HG02759 (cell line): ENCODE results near the gene ZCCHC2.

ENCODE experiments used
- ATAC-seq: cut with Tn5 transposase; IDR thresholded peaks from one replicate; pipeline ENCODE4 v1.9.1; 2021; ENCODE audit warnings: mild to moderate bottlenecking, moderate library complexity; ENCODE audit not compliant: unreplicated experiment

ZCCHC2 gene

DNA sequence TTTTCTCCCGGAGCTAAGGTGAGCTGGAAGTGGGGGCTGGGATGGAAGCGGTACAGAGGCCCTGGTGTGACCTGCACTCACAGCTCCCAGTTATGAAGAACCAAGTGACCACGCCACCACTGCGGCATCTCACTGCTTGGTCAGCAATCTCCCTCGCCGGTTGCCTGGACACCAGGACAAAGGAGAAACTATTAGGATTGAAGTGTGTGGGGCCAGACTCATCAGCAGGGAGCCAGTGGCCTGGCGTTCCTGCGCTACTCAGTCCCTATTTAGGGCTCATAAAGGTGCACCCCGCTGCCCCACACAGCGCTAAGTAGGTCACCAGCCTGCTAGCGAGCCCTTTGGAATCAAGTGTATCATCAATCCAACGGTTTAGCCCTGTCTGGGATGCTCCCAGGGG is 82.9 kb downstream of the ZCCHC2 start:
- no peak for ATAC-seq

DNA sequence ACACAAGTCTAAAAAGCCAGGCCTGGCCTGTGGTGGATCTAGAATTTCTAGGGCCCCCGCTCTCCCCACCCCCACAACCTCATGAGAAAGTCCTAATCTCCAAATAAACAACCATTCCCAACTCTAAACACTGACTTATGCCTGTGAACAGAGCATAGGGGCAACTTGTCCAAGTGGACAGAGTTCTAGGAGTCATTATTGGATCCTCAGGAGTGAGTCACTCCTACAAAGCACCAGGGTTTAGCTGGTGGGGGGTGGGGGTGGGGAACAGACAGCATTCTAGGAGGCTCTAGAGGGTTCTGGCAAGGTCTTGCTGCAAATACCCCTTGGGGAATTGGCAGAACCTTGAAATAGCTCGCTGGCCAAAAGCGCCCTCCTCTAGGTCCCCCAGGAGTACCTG is 83.3 kb downstream of the ZCCHC2 start:
- no peak for ATAC-seq

DNA sequence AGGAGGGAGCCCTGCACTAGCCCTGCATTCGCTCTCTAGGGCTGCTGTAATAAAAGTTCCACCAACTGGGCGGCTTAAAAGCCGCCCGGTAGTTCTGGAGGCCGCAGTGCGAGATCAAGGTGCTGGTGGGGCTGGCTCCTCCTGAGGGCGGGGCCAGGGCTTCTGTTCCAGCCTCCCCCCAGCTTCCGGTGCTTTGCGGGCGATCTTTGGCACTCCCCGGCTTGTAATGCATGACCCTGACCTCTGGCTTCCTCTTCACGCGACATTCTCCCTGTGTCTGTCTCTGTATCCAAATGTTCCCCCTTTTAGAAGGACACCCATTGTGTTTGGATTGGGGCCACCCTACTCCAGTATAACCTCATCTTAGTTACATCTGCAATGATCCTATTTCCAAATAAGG is 84.5 kb downstream of the ZCCHC2 start:
- no peak for ATAC-seq

DNA sequence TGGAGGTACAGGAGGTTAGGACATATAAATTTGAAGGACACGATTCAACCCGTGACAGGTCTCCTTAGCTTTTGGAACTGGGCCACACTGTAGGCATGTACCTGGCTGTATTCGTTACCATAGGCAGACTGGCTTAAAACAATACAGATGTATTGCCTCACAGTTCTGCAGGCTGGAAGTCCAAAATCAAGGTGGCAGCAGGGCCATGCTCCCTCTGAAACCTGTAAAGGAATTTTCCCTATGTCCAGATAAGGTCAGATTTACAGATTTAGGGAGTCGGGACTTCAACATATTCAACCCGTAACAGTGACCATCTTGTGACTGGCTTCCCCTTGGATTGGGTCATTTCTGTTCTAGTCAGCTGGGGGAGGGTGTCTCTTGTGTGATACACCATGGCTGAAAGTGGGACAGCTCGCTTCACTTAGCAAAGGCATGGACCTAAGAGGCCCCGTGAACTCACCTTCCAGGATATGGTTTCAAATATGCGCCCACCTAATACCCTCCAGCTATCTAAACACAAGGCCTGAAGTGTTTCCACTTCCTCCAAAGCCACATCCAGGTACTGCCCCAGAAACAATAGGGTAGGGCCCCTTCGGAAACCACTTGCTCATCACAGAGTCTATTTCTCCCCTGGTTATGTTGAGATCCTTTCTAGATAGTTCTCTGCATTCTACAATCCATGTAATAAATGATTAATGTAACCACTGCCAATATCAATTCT is 85.0 kb downstream of the ZCCHC2 start:
- no peak for ATAC-seq

DNA sequence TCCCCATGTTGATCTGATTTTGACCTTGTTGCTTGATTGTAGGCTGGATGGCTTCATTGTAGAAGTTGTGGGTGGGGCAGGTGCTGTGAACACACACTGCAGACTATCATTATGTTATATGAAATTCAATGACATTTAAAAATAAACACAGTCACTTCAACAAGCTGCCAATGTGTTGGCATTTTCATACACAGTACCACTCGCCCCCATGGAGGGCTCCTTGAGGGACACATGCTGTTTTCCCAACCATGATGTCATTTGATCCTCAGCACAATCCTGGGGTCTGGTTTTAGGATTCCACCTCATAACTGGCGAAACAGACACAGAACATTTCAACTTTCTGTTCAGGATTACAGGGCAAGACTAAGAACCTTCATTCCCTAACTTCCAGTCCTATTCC is 86.9 kb downstream of the ZCCHC2 start:
- ATAC-seq, result no peak

DNA sequence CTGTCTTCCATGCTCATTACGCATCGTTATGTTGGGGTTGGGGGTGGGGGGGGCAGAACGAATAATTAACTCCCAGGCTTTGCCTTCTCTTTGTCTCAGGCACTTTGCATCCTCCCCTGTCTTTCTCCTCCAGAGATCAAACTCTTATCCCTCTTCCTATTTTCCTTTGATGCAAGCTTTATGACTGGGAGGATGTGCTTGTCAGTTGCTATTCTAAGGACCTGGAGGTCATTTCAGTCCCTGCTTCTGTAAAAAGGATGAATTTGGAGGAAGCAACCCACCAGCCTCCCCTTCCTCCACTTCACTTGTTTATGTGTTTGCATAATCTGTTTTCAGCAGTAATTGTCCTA is 87.5 kb downstream of the ZCCHC2 start:
- ATAC-seq, result no peak

DNA sequence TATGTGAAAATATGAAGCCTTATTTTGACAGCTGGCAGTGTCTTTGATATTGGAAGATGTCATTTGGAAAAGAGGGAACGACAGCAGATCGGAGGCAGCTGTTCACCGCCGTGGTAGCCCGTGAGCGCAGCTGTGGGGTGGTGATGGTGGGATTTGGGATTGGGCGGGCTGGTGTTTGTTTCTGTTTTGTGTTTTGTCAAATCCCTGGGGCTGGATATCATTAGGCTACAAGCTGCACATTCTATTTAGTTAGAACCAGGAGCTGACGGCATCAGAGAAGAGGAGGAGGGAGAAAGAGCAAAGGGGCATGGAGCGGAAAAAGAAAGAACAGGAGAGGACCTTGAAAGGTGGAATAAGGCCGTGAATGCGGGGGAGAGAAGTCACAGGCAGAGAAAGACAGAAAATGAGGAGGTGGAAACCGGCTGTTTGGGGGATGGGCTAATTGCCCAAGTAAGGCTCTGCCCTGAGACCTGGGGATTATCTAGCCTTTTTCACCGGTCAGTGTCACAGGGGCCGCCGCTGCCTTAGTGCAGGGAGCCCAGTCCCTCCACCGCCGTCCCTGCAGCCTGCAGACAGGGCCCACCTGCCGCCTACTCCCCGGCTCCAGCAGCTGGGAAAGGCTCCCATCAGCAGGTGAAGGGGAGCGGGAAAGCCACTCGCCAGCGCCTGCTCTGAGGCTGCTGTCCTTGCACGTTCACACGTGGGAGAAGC is 88.0 kb downstream of the ZCCHC2 start:
- no peak for ATAC-seq

DNA sequence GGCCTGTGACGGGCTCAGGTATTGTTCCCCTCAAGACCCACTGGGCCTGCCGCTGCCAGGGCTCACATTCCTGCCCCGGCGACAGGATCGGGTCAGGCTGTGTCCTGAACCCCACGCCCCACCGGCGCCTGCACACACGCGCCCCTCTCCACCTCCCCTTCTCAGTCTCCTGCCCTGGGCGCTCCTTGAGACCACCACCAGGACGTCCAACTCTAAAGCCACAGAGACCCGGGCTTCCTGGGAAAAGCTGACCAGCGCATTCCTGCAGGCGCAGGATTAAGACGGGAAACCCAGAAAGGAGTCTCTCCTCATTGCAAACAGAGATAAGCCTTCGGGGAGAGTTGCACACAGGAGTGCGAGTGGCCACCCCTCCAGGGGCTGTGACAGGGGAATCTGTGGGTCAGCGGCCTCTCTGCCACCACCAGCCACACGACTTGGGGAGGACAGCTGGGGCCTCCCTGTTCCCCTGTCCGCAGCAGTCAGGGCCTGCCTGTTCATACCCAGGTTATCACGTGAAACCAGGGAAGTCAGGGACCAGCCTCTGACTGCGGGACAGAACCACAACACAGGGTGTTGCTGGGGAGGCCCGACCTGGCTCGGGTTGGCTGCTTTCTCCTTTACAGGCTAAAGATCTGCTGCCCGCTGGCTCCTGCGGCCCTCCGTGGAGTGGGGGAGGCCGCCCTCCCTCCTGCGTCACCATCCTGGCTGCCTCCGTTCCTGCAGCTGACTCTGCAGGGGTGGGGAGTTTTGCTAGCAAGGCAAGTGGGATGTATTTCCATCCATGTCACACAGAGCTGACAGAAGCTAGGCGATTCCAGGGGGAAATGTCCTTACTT is 88.8 kb downstream of the ZCCHC2 start:
- ATAC-seq, result no peak

DNA sequence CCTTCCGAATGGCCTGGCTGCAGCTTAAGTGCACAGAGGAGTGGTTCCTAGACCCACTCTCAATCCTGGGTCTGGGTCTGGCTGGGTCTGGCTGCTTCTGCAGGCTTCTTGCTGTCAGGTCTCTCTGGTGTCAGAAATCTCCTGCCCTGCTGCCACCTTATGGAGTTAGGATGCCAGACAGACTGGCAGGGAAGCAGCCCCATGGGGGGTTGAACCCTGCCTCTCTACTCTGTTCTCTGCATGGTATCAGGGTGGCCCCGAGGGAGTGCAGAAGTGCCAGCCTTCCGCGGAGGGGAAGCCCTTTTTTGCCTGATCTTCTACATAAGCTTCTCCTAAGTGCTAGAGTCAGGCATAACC is 89.4 kb downstream of the ZCCHC2 start:
- no peak for ATAC-seq

DNA sequence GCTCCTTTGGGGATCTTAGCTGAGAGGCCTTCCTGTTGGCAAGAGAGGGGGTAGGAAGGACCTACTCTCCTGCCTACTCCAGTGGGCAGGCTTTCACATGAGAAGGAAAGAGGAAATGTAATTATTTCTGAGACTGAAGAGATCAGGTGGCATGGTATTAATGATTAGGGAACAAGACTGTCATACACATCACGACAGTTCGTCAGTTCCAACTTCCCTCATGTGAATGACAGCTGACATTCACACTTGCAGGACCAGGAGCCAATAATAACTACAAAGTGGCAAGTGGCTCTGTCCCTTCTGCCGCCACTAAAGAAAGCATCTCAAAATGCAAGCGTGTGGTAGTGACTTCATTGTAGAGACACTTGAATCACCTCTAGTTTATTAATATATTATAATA is 90.0 kb downstream of the ZCCHC2 start:
- no peak for ATAC-seq

DNA sequence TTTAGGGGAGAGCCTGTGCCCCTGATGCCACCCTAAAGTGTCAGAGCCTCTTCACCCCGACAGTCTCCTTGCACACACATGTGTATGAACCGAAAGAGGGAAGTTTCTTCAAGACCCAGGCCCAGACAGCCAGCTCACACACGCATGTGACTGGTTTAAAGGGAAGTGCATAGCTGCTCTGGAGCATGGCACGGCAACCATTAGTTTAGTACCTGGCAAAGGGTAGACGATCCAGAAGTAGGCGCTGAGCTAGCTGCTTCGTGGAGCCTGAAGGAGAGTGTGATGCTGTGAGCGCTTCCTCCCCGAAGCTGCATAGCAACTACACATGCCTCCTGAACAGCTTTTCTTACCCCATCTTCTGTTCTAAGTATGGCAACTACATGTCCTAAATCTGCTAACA is 91.7 kb downstream of the ZCCHC2 start:
- ATAC-seq, result no peak

DNA sequence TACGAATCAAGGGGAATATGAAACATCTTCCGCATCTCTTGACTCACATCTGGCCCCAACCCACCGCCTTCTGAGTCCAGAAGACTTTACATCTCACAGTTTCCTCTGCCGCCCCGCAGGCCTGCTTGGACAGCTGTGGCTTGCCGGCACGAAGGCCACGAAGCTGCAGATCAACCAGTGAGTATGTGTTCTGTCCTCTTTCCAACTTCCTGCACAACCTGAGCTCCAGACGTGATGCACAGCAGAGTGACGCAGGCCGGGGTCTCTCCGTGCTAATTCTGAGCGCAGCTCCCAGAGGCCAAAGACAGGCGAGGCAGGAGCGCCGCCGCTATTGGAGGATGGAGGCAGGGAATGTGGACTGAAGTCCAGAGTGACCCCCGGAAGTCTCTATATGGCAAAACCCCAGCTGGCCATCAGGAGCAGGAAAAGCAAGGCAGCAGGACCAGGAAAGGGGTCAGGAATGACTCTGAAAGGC is 93.5 kb downstream of the ZCCHC2 start:
- ATAC-seq, result no peak

DNA sequence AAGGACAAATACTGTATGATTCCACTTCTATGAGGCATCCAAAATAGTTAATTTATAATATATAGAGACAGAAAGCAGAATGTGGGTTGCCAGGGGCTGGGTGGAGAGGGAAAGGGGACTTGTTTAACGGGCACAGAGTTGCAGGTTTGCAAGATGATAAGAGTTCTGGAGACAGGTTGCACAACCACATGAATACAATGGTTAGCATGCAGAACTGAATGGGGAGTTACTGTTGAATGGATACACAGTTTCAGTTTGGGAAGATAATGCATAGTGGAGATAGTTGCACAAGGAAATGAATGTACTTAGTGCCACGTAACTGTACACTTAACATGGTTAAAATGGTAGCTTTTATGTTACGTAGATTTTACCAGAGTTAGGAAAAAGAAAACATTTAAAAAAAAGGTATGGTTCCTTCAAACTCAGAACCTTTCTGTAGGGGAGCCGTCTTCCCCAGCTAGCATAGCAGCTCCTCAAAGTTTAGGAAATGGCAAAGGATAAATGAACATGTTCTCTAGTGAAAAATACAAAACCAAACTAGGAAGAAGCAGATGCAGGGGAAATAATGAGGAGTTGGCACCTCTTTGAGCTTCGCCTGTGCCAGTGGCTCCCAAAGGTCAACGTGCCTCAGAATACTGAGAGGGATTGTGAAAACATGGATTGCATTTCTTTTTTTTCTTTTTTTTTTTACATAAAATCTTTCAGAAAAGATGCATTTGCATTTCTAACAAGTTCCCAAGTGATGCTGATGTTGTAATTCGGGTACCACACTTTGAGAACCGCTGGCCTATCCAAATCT is 95.2 kb downstream of the ZCCHC2 start:
- ATAC-seq, result no peak

DNA sequence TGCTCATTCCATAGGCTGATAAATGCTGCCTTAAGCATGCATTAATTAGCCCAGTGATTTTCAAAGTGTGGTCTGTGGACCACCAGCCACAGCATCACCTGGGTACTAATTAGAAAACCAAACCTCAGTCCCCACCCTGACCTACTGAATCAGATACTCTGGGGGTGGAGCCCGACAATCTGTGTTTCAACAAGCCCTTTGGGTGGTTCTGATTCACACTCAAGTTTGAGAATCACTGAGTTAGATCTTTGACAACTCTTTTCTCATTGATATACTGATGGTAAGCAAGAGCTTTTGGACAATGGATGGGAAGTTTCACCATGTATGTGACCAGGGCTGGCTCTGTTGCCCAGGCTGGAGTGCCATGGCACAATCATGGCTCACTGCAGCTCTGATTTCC is 95.9 kb downstream of the ZCCHC2 start:
- ATAC-seq, result no peak

DNA sequence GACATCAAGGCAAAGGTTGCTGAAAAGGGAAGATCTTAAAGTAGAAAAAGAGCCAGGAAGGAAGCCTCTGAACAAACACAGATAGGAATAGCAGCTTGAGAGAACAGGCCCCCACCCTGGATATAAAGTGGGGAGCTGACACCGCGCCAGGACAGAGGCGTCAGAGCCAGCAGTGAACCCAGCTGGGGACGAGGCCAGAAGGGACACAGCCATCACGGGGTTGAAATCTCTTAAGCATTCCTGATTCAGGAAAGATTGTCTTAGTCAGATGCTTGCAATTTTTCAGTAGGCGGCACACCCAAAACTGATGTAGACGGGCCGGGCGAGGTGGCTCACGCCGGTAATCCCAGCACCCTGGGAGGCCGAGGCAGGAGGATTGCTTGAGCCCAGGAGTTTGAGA is 98.7 kb downstream of the ZCCHC2 start:
- ATAC-seq, result no peak

DNA sequence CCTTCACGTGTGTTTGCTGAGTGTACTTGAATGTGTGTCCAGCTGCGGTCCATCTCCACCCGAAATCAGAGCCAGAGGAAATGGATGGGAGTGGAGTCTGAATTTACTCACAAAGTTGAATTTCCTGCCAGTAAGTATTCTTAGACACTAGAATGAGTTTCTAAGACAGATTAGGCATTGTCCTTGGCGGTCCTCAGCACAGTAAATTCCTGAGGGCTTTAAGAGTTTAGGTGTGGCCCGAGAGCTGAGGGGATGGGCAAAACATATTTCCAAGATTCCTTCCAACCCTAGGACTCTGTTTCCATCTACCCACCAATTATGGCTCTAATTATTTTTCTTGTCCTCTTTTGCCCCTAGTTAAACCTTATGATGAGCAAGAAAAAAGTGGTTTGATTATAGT is 102.2 kb downstream of the ZCCHC2 start:
- no peak for ATAC-seq
